Vagina (tissue), 2 donors: ENCODE measurements around the gene ADGRV1. TPM values are rescaled to one million over a fixed set of nuclear protein-coding genes. Genes with fewer than 3 reads are reported as not detected.

Experiments used
- DNase-seq, 2 donors: peaks; one replicate each; pipeline ENCODE4 v3.0.0-alpha.2; 2017; ENCODE audit errors: extremely low spot score in 2 of 2
- H3K27ac ChIP-seq: fragments of 200-600 bp; sonication (generic); one replicate; pipeline ENCODE4 v1.5.1; 2019
- H3K27me3 ChIP-seq: fragments of 200-600 bp; sonication (generic); one replicate; pipeline ENCODE4 v1.5.1; 2019
- H3K36me3 ChIP-seq, 2 donors: fragments of 200-600 bp; sonication (generic); one replicate each; pipeline ENCODE4 v1.5.1; 2017 to 2019
- H3K4me1 ChIP-seq: fragments of 200-600 bp; sonication (generic); one replicate; pipeline ENCODE4 v1.5.1; 2019
- H3K4me3 ChIP-seq, 2 donors: fragments of 200-600 bp; sonication (generic); 1 replicate in 1 of 2; 2 replicates in 1 of 2; pipeline ENCODE4 v1.5.1; 2016 to 2019
- H3K9me3 ChIP-seq: fragments of 200-600 bp; sonication (generic); one replicate; pipeline ENCODE4 v1.5.1; 2019
- POLR2A ChIP-seq, 2 donors: fragments of 450-650 bp; IDR thresholded peaks; one replicate each; pipeline ENCODE4 v1.6.1; 2017; ENCODE audit warnings: antibody characterized with exemption in 2 of 2, mild to moderate bottlenecking in 2 of 2, moderate library complexity in 2 of 2
- POLR2AphosphoS5 ChIP-seq, 2 donors: sonication (generic); formaldehyde crosslinking; IDR thresholded peaks; one replicate each; pipeline ENCODE4 v1.9.0; 2017; ENCODE audit warnings: antibody characterized with exemption in 2 of 2, mild to moderate bottlenecking in 2 of 2, low read depth in 1 of 2; ENCODE audit not compliant: insufficient read depth in 1 of 2
- intact Hi-C: fragments of 100-400 bp; cut with DNase I; formaldehyde crosslinking; loops from one replicate; pipeline ENCODE4 v1.15.1; 2023
- total RNA-seq: library from RNA; depleted of rRNA; stranded (reverse); fragments of >200 nt; gene quantifications from one replicate; pipeline ENCODE4 v1.2.3, GENCODE V29; 2016
- TF ChIP-seq, protein P1 (sequence below), 3 experiments: fragments of 450-650 bp in 2 of 3; fragments of 200-600 bp in 1 of 3; sonication (generic) in 1 of 3; IDR thresholded peaks; one replicate each; pipeline ENCODE4 v1.5.1; 2017 to 2019; ENCODE audit warnings: antibody characterized with exemption in 3 of 3, mild to moderate bottlenecking in 2 of 3, moderate library complexity in 2 of 3

Gene ADGRV1
- total RNA-seq, 1 donor from 2014 or later, result 10.6 TPM

DNA sequence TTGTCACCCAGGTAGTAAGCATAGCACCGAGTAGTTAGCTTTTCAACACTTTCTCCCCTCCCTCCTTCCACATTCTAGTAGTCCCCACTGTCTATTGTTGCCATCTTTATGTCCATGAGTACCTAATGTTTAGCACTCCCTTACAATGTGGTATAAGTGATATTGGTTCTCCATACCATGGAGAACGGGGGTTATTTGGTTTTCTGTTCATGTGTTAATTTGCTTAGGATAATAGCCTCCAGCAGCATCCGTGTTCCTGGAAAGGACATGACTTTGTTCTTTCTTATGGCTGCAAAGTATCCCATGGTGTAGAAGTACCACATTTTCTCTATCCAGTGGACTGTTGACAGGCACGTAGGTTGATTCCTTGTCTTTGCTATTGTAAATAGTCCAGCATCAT, 353.9 kb downstream of the ADGRV1 start:
- H3K36me3 ChIP-seq, result no peaks in the 10 kb centered on the region
- TF ChIP-seq POLR2A (IDR thresholded peaks at IDR 0.05), result no peak
- TF ChIP-seq, protein P1, sequence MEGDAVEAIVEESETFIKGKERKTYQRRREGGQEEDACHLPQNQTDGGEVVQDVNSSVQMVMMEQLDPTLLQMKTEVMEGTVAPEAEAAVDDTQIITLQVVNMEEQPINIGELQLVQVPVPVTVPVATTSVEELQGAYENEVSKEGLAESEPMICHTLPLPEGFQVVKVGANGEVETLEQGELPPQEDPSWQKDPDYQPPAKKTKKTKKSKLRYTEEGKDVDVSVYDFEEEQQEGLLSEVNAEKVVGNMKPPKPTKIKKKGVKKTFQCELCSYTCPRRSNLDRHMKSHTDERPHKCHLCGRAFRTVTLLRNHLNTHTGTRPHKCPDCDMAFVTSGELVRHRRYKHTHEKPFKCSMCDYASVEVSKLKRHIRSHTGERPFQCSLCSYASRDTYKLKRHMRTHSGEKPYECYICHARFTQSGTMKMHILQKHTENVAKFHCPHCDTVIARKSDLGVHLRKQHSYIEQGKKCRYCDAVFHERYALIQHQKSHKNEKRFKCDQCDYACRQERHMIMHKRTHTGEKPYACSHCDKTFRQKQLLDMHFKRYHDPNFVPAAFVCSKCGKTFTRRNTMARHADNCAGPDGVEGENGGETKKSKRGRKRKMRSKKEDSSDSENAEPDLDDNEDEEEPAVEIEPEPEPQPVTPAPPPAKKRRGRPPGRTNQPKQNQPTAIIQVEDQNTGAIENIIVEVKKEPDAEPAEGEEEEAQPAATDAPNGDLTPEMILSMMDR (IDR thresholded peaks at IDR 0.05), result no peak
- no peak for TF ChIP-seq POLR2AphosphoS5 (IDR thresholded peaks at IDR 0.05; ENCODE audit: insufficient read depth in 1 of 2, low read depth in 1 of 2)
- intact Hi-C loops, result no loop called here
- no peak for DNase-seq
- H3K9me3 ChIP-seq, result no peaks in the 10 kb centered on the region
- no peaks in the 10 kb centered on the region for H3K4me1 ChIP-seq
- H3K27me3 ChIP-seq, result no peaks in the 10 kb centered on the region
- H3K4me3 ChIP-seq, result no peak overlapping the region
- no peak overlapping the region for H3K27ac ChIP-seq

DNA sequence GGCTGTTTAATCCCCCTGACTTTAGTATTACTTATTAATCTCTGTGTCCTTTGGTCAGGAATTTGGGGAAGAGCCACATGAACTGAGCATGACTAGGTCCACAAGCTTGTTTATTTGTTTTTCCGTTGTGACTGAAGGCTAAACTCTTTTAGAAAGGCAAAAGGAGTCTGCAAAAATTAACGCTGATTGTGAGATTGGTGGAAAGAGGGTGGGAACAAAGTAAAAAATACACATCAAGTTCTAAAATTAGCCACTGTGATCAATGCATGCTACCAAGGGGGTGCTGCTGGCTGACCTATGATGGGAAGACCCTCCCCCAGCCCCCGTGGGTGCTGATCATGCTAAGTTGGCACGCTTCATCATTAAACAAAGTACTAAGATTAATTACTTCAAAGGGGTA, 356.8 kb downstream of the ADGRV1 start:
- no peaks in the 10 kb centered on the region for H3K27me3 ChIP-seq
- no peaks in the 10 kb centered on the region for H3K4me1 ChIP-seq
- no peak overlapping the region for H3K27ac ChIP-seq
- no peaks in the 10 kb centered on the region for H3K36me3 ChIP-seq
- intact Hi-C loops, result no loop called here
- H3K9me3 ChIP-seq, result no peaks in the 10 kb centered on the region
- no peak overlapping the region for H3K4me3 ChIP-seq
- TF ChIP-seq POLR2A (IDR thresholded peaks at IDR 0.05) (no peak), POLR2AphosphoS5 (IDR thresholded peaks at IDR 0.05; ENCODE audit: insufficient read depth in 1 of 2, low read depth in 1 of 2) (no peak)
- TF ChIP-seq, protein P1 (IDR thresholded peaks at IDR 0.05), result no peak
- DNase-seq, result no peak

DNA sequence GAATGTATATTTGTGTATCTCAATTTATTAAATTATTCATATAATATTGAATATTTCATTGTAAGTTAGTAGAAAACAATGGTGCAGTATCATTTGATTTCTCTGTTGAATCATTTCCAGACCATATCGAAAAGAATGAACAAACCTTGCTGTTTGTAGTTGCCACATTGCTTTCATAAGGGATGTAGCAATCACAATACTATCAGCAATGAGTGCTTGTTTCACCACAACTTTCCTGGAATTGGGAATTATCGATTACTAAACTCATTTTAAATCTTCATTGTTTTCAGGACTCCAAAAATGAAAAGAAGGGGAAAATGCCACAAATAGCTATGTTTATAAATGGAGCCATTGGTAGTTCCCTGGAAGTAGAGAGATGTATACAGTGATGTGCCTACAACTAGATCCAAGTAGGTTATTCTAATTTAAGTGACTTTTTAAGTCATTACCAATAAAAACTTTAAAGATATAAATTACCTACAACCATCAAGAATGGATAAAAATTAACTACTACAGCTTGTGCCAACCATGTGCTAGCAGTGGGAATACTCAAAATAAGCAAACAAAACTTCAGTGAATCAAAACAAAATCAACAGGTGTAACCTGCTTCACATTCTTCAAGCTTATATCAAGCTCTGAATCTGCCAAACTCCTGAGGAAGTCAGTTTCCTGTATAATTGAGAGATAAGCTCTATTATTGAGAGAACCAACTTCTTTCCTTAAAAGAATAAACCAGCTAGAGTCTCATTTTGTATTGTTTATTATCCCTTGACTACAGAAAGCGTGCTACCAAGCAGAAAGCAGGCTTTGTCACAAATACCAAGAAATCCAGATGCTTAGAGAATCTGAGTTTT, 358.6 kb downstream of the ADGRV1 start:
- Histone ChIP-seq H3K4me3 (no peak overlapping the region), H3K27me3 (no peaks in the 10 kb centered on the region), H3K4me1 (no peaks in the 10 kb centered on the region), H3K36me3 (no peaks in the 10 kb centered on the region), H3K27ac (no peak overlapping the region), H3K9me3 (no peaks in the 10 kb centered on the region)
- TF ChIP-seq, protein P1 (IDR thresholded peaks at IDR 0.05), result no peak
- no peak for TF ChIP-seq POLR2A (IDR thresholded peaks at IDR 0.05)
- no peak for TF ChIP-seq POLR2AphosphoS5 (IDR thresholded peaks at IDR 0.05; ENCODE audit: insufficient read depth in 1 of 2, low read depth in 1 of 2)
- intact Hi-C loops, result no loop called here
- DNase-seq, result no peak

DNA sequence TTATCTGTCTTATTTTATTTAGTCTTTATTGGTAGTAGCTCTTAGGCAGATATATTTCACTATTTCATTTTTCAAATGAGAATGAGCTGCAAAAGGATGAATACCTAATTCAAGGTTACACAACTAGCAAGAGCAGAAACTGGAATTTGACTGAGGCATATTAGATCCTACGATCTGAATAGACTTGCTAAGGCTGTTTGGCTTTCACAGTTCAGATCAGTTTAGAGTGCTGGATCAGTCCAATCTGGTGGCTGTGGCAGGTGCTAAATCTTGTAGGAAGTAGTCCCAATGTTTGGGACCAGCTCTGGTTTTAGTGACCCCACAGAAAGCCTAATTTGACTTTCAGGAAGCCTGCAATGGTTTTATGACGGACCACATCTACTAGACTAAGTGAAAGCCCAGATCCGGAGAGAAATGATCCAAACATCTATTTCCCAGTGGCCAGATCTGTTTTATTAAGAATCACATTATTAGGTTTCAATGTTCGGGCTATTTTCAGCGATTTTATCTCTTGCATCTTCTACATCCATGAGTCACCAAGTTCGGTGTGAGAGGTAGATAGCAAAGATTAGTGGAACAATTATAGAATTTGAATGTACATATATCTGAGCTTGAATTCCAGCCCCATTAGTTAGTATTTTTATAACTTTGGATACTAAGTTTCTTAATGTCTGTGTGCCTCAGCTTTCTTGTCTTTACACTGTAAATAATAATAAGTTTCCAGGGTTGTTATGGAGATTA, 359.5 kb downstream of the ADGRV1 start:
- H3K9me3 ChIP-seq, result no peaks in the 10 kb centered on the region
- no peaks in the 10 kb centered on the region for H3K27me3 ChIP-seq
- no peaks in the 10 kb centered on the region for H3K36me3 ChIP-seq
- H3K4me3 ChIP-seq, result no peak overlapping the region
- intact Hi-C loops, result no loop called here
- no peak for TF ChIP-seq POLR2AphosphoS5 (IDR thresholded peaks at IDR 0.05; ENCODE audit: insufficient read depth in 1 of 2, low read depth in 1 of 2)
- TF ChIP-seq, protein P1 (IDR thresholded peaks at IDR 0.05), result no peak
- no peak overlapping the region for H3K27ac ChIP-seq
- H3K4me1 ChIP-seq, result no peaks in the 10 kb centered on the region
- DNase-seq, result no peak
